Loucy (cell line): Measurements from ENCODE around the gene PAFAH1B2.

Source experiments
- H2AFZ ChIP-seq: fragments of 200-600 bp; sonication (generic); 2 replicates; pipeline ENCODE4 v1.6.0; 2016; ENCODE audit warnings: antibody characterized with exemption, mild to moderate bottlenecking, low read length, moderate library complexity
- H3F3A ChIP-seq: fragments of 200-600 bp; 2 replicates; pipeline ENCODE4 v1.6.0; 2016; ENCODE audit warnings: antibody characterized with exemption, low read depth, mild to moderate bottlenecking
- H3K27me3 ChIP-seq: fragments of 200-600 bp; sonication (generic); 2 replicates; pipeline ENCODE4 v1.6.1; 2014; ENCODE audit warnings: low read length, mild to moderate bottlenecking; ENCODE audit not compliant: insufficient read depth, poor library complexity, severe bottlenecking
- H3K36me3 ChIP-seq: fragments of 200-600 bp; sonication (generic); 2 replicates; pipeline ENCODE4 v1.6.1; 2016; ENCODE audit warnings: low read length; ENCODE audit not compliant: insufficient read depth
- H3K4me1 ChIP-seq: fragments of 200-600 bp; sonication (generic); 2 replicates; pipeline ENCODE4 v1.5.1; 2014; ENCODE audit warnings: low read length, mild to moderate bottlenecking; ENCODE audit not compliant: insufficient read depth, poor library complexity, severe bottlenecking
- H3K4me2 ChIP-seq: fragments of 200-600 bp; sonication (generic); 2 replicates; pipeline ENCODE4 v1.6.0; 2014; ENCODE audit warnings: antibody characterized with exemption, low read length, low read depth, mild to moderate bottlenecking; ENCODE audit not compliant: poor library complexity, severe bottlenecking
- H3K4me3 ChIP-seq: fragments of 200-600 bp; sonication (generic); 2 replicates; pipeline ENCODE4 v1.5.1; 2014; ENCODE audit warnings: low read length, mild to moderate bottlenecking, mixed read lengths; ENCODE audit not compliant: poor library complexity, severe bottlenecking
- H3K79me2 ChIP-seq: fragments of 200-600 bp; sonication (generic); 2 replicates; pipeline ENCODE4 v1.6.1; 2014; ENCODE audit warnings: low read length; ENCODE audit not compliant: insufficient read depth
- H3K9ac ChIP-seq: fragments of 200-600 bp; sonication (generic); 2 replicates; pipeline ENCODE4 v1.6.0; 2014; ENCODE audit warnings: mild to moderate bottlenecking, low read depth, low read length, moderate library complexity; ENCODE audit not compliant: poor library complexity, severe bottlenecking
- H3K9me2 ChIP-seq: fragments of 200-600 bp; sonication (generic); replicated peaks from 2 replicates; pipeline ENCODE4 v1.6.1; 2016; ENCODE audit warnings: low read depth, low read length, mixed read lengths
- H3K9me3 ChIP-seq: fragments of 200-600 bp; sonication (generic); 2 replicates; pipeline ENCODE4 v1.6.1; 2014; ENCODE audit warnings: mild to moderate bottlenecking, antibody characterized with exemption, low read length, low read depth; ENCODE audit not compliant: insufficient read depth
- H4K20me1 ChIP-seq: fragments of 200-600 bp; sonication (generic); 2 replicates; pipeline ENCODE4 v1.6.0; 2014; ENCODE audit warnings: antibody characterized with exemption, low read length, mild to moderate bottlenecking; ENCODE audit not compliant: insufficient read depth, poor library complexity, severe bottlenecking
- CTCF ChIP-seq: fragments of 200-600 bp; sonication (generic); conservative IDR thresholded peaks from 2 replicates; pipeline ENCODE4 v1.5.1; 2014; ENCODE audit warnings: mild to moderate bottlenecking, antibody characterized with exemption, low read length
- EZH2phosphoT487 ChIP-seq: fragments of 200-600 bp; IDR thresholded peaks from 2 replicates; pipeline ENCODE4 v1.6.1; 2018; ENCODE audit warnings: antibody characterized with exemption, mild to moderate bottlenecking, moderate library complexity, borderline replicate concordance

PAFAH1B2 gene

GRCh38 chr11:117187428-117187798 lies 43.3 kb downstream of the PAFAH1B2 start:
- no peaks in the 10 kb centered on the region for H4K20me1 ChIP-seq
- H2AFZ ChIP-seq, result no peak overlapping the region
- no peaks in the 10 kb centered on the region for H3K79me2 ChIP-seq
- no peaks in the 10 kb centered on the region for H3K9me3 ChIP-seq
- no peaks in the 10 kb centered on the region for H3K9me2 ChIP-seq
- H3K4me1 ChIP-seq, result no peaks in the 10 kb centered on the region
- no peak overlapping the region for H3K9ac ChIP-seq
- H3K36me3 ChIP-seq, result no peaks in the 10 kb centered on the region; the same call in 1 of the 2 replicates
- H3F3A ChIP-seq, result no peaks in the 10 kb centered on the region
- H3K4me3 ChIP-seq, result no peak overlapping the region
- no peak overlapping the region for H3K4me2 ChIP-seq
- TF ChIP-seq CTCF, result no peak
- TF ChIP-seq EZH2phosphoT487, result no peak
- H3K27me3 ChIP-seq, result no peaks in the 10 kb centered on the region

GRCh38 chr11:117187799-117188481 lies 43.9 kb downstream of the PAFAH1B2 start:
- H3K9ac ChIP-seq, result no peak overlapping the region
- no peak overlapping the region for H2AFZ ChIP-seq
- no peaks in the 10 kb centered on the region for H3K79me2 ChIP-seq
- H4K20me1 ChIP-seq, result no peaks in the 10 kb centered on the region
- H3K4me1 ChIP-seq, result no peaks in the 10 kb centered on the region
- TF ChIP-seq CTCF, result no peak
- no peak for TF ChIP-seq EZH2phosphoT487
- H3K4me2 ChIP-seq, result no peak overlapping the region
- no peak overlapping the region for H3K4me3 ChIP-seq
- H3K9me2 ChIP-seq, result no peaks in the 10 kb centered on the region
- no peaks in the 10 kb centered on the region for H3K9me3 ChIP-seq
- H3K27me3 ChIP-seq, result no peaks in the 10 kb centered on the region
- no peaks in the 10 kb centered on the region; the same call in 1 of the 2 replicates for H3K36me3 ChIP-seq
- no peaks in the 10 kb centered on the region for H3F3A ChIP-seq

- no peak overlapping the region for H2AFZ ChIP-seq
These were observed 44.6 kb downstream of the PAFAH1B2 start for GRCh38 chr11:117188620-117189081.

More at GRCh38 chr11:117188620-117189081, 44.6 kb downstream of the PAFAH1B2 start:
- Histone ChIP-seq H3K27me3 (no peaks in the 10 kb centered on the region), H3K4me2 (no peak overlapping the region), H3K36me3 (no peaks in the 10 kb centered on the region; the same call in 1 of the 2 replicates), H3K9me2 (no peaks in the 10 kb centered on the region), H3K79me2 (no peaks in the 10 kb centered on the region), H3K4me3 (no peak overlapping the region), H3K9me3 (no peaks in the 10 kb centered on the region), H3K9ac (no peak overlapping the region), H4K20me1 (no peaks in the 10 kb centered on the region), H3K4me1 (no peaks in the 10 kb centered on the region), H3F3A (no peaks in the 10 kb centered on the region)
- no peak for TF ChIP-seq CTCF
- no peak for TF ChIP-seq EZH2phosphoT487
